HG02759 (cell line): Measurements from ENCODE around the gene TOMM22.

Source experiments
- ATAC-seq: cut with Tn5 transposase; IDR thresholded peaks from one replicate; pipeline ENCODE4 v1.9.1; 2021; ENCODE audit warnings: mild to moderate bottlenecking, moderate library complexity; ENCODE audit not compliant: unreplicated experiment

The TOMM22 gene

DNA sequence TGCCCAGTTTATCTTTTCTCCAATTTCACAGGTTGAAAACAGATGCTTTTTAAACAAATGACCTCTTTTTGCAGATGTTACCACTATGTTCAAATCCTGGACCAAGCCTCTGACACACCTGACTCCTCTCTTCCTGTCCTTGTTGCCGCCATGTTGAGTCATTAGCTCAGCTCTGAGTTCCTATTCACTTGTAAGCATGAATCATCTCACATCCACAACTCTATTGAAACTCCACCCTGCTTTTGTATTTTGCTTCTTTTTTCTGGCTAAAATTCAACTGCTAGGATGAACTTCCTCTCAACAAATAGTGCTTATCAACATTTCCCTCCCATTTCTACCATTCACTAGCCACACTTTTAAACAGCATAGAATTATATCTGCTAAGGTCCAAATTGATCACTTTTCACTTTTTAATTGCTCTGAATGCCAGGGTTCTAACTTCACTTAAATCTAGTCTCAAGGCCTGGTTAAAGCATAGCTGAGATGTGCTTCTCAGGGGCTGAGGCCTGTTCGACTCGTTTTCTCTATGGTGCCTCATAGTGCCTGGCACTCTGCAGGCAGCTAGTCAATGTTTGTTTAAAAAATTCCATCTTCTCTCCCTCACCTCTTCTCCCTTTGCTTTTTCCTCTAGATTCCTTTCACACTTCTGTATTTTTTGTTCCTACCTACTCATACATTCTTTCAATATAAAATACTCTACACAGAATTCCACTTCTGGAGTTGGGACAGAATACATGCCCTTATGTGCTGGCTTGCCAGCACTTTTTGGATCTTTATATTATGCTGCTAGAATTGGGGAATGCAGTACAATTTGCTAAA lies 15.1 kb downstream of the TOMM22 start:
- ATAC-seq = no peak

- ATAC-seq = no peak
Observed at GRCh38 chr22:38697425-38698089, 15.8 kb downstream of the TOMM22 start.

- ATAC-seq = no peak
Observed at GRCh38 chr22:38698407-38699094, 16.8 kb downstream of the TOMM22 start.

GRCh38 chr22:38699143-38699542 lies 17.4 kb downstream of the TOMM22 start:
- no peak for ATAC-seq

DNA sequence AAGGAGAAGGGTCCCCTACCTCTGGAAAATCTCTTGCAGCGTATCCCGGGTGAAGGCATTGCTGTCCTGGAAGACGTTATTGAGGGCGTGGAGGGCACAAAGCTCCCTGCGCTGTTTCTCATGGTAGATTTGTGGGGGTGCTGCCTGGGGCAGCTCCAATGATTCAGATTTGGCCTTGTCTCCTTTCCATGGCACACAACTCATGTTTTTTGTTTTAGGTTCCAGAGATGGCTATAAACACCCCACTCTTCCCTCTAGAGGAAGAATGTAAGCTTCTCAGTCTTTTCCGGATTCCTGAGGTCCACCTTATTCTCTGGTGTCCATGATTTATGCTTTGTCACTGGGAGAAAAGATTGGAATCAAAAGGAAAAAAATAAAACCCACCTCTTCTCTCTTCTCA lies 18.0 kb downstream of the TOMM22 start:
- no peak for ATAC-seq

GRCh38 chr22:38700270-38700788 lies 18.6 kb downstream of the TOMM22 start:
- no peak for ATAC-seq

GRCh38 chr22:38700789-38701628 lies 19.3 kb downstream of the TOMM22 start, which contains the start of gene JOSD1:
TSS of gene JOSD1 (minus strand) at chr22:38700943. CDS start at chr22:38699987, 956 bp downstream.
- ATAC-seq = peak; percentile 46

DNA sequence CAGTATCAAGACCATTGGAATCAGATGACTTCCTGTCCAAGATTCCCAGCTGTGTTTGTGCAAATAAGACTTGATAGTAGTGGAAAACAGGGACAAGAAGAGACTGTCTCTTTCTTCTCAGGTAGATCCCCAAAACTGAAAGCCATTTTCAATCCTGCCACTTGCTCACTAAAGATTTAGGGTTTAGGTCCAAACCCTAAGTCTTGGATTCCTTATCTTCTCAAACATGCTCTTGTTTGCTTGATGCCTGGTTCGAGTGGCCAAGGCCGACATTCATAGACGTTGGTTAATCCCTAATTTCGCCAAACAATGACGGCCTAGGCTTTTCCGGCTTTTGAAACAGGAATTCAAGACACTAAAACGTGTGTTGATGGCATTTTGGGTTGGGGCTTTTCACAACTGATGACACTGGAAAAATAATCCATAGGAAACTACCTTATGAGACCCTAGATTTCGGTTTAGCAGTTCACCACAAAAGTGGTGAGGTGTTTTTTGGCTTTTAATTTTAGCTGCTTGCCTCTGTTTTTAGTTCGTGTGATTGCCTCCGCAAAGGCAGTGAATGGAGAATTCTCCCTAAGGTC lies 23.0 kb downstream of the TOMM22 start:
- ATAC-seq = no peak

- peak; percentile 69 for ATAC-seq
Observed at GRCh38 chr22:38705235-38706100, 23.7 kb downstream of the TOMM22 start, which contains the start of gene GTPBP1. TSS of gene GTPBP1 (plus strand) at chr22:38705944. CDS start at chr22:38705956, 12 bp downstream.

DNA sequence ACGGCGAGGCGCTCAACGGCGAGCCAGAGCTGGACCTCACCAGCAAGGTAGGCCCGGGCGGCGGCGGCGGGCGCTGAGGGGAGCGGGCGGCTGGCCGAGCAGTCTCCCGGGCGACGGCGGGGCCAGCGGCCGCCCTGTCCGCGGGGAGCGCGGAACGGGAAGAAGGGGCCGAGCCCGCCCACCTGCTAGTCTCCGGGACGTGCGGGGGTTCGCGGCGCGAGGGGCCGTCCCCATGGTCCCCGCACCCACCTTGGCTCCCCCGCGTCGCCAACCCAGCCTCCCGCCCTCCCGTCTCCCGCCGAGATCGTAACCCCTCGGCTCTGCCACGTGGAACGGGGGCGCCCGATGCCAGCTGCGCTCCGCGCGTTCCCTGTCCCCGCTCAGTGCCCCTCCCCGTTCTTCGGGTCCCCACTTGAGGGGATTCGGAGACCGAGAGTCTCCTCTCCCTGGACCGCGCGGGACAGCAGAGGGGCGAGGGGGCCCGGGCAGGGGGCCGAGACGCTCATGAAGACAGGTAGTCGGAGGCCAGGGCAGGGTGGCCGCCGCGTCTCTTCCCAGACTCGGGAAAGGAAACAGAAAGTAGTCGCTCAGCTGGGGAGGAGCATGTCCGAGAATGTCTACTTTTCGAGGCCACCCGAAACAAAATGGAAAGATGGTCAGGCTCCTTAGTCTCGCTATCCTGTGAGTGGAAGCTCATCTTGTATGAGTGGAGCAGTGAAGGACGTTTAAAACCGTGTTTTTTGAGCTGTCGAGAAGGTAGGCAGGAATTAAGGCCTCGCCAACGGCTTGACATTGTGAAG lies 24.5 kb downstream of the TOMM22 start:
- no peak for ATAC-seq

- ATAC-seq = no peak
Observed at GRCh38 chr22:38706901-38707195, 25.1 kb downstream of the TOMM22 start.

DNA sequence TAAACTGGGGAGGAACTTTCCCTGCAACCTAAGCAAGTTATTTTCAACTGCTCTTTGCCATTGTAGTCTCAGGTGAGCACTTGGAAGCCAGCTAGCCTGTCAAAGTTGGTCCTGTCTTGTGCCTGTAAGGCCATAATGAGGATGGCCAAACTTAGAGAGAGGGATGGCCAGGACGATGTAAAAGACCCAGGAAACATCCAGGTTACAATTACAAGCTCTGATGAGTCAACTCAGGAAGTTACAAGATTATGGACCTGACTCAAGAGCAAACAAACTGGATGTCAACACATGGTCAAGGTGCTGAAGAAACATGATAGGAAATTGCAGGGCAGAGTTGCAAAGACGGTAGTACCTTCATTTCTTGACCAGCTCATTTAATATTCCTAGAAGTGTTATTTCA lies 25.6 kb downstream of the TOMM22 start:
- ATAC-seq = no peak

DNA sequence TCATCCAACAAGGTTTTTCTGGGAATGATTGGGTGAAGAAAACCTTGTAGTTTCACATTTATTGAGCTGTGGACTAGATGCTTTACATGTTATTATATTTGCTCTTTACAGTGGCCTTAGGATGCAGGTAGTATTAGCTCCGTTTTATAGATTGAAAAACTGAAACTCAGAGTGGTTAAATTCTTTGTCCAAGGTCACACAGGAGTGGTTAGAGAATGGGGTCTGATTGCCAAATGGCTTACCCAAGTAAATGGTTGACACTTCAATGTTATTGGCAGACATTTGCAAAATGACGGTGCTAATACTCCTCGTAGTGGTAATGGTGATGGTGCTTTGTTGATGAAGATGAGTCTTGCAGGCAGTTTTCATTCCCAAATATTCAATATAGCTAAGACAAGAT lies 26.2 kb downstream of the TOMM22 start:
- no peak for ATAC-seq

GRCh38 chr22:38709306-38709705 lies 27.5 kb downstream of the TOMM22 start:
- ATAC-seq = no peak

DNA sequence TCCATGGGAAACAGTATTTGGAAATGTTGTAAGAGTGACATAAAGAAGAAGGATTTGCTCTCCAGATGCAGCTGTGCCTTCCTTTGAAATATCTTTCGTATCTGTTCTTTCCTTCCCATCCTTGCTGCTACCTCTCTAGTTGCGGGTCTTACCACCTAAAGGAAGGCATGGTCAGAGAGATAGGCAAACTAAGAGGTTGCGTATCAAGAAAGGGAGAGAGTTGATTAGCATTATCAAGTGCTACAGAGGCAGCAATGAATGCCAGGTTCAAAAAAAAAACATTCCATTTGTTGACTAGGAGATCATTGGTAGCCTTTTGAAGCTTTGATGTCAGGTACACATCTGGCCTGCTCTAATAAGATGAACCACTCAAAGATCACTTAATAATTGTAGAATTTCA lies 28.6 kb downstream of the TOMM22 start:
- no peak for ATAC-seq

- no peak for ATAC-seq
Observed at GRCh38 chr22:38710866-38711265, 29.1 kb downstream of the TOMM22 start.

GRCh38 chr22:38712486-38713207 lies 30.9 kb downstream of the TOMM22 start:
- ATAC-seq = no peak

GRCh38 chr22:38713921-38714320 lies 32.2 kb downstream of the TOMM22 start:
- no peak for ATAC-seq
